NCI-H460 (cell line): ENCODE data around the gene RBM19. TPM values are rescaled to one million over a fixed set of nuclear protein-coding genes. Genes with fewer than 3 reads are reported as not detected.

ENCODE experiments used
- small RNA-seq, 2 experiments: library from RNA; depleted of rRNA; stranded (forward); fragments of <200 nt; gene quantifications; one replicate each; pipeline ENCODE3, GENCODE V24; 2014
- total RNA-seq: library from RNA; depleted of rRNA; stranded (reverse); fragments of >200 nt; shearing (Covaris generic); gene quantifications from 2 replicates; pipeline ENCODE4 v1.2.3, GENCODE V29; 2014

The RBM19 gene
- total RNA-seq, 1 experiment from 2014 or later = 32.6 TPM

Small RNA genes lying within 50 kb of the gene (small RNA-seq; reads per million reads assigned to genes)
- gene DYNLL1P4 = 0 reads per million in 2 experiments
